ENCODE data around the gene SCN1B.

GRCh38 chr19:35043906-35044305 lies 13.6 kb downstream of the SCN1B start:
- TF ChIP-seq CTCF (IDR thresholded peaks at IDR 0.05) = no peak
- TF ChIP-seq POLR2AphosphoS5 (IDR thresholded peaks at IDR 0.05; ENCODE audit: insufficient read depth in 1 of 2, low read depth in 1 of 2) = no peak
